Measurements from ENCODE around the gene NSF.

NSF gene

GRCh38 chr17:46765453-46765852, 175.0 kb downstream of the NSF start:
- TF ChIP-seq ZNF10 (tag by site-specific recombination; IDR thresholded peaks at IDR 0.05), result no peak
- no peak for TF ChIP-seq ZNF658 (tag by site-specific recombination; IDR thresholded peaks at IDR 0.05)
- TF ChIP-seq SCRT2 (tag by site-specific recombination; IDR thresholded peaks at IDR 0.05), result no peak
- Histone ChIP-seq H3K4me3 (ENCODE audit: low read depth, low read length) (no peak overlapping the region), H3K4me1 (ENCODE audit: control insufficient read depth, insufficient read depth, low read length) (no peaks in the 10 kb centered on the region), H3K27ac (ENCODE audit: extremely low read depth, low read depth, low read length) (no peak overlapping the region), H3K9me3 (ENCODE audit: control insufficient read depth, insufficient read depth, low read depth, low read length) (no peaks in the 10 kb centered on the region), H3K36me3 (ENCODE audit: control insufficient read depth in 2 of 2, insufficient read depth in 1 of 2, low read length in 2 of 2) (peaks cover 4 to 47% of the 10 kb centered on the region in 2 experiments)
- POLR2A ChIA-PET, result no interaction called here
- CTCF ChIA-PET, result interaction anchor here (0.9 to 1.7 kb wide), 3 partner anchors 11 to 70 kb away, joined by 3 to 4 read pairs (median 3); no protein-coding TSS in a partner anchor

GRCh38 chr17:46766493-46767491, 176.3 kb downstream of the NSF start:
- Histone ChIP-seq H3K4me3 (ENCODE audit: low read depth, low read length) (no peak overlapping the region), H3K4me1 (ENCODE audit: control insufficient read depth, insufficient read depth, low read length) (0 out of 2 replicates have a peak, but pooled peaks cover 3% of the 10 kb centered on the region), H3K36me3 (ENCODE audit: control insufficient read depth in 2 of 2, insufficient read depth in 1 of 2, low read length in 2 of 2) (peaks cover 4 to 41% of the 10 kb centered on the region in 2 experiments), H3K9me3 (ENCODE audit: control insufficient read depth, insufficient read depth, low read depth, low read length) (no peaks in the 10 kb centered on the region), H3K27ac (ENCODE audit: extremely low read depth, low read depth, low read length) (no peak overlapping the region)
- CTCF ChIA-PET, result interaction anchor here (0.6 to 1.3 kb wide), 4 partner anchors 14 to 176 kb away, joined by 3 to 6 read pairs (median 3); no protein-coding TSS in a partner anchor
- TF ChIP-seq ZNF311 (tag by site-specific recombination; IDR thresholded peaks at IDR 0.05; ENCODE audit: borderline replicate concordance) (no peak), KLF8 (tag by site-specific recombination; IDR thresholded peaks at IDR 0.05) (no peak), ZNF768 (tag by site-specific recombination; IDR thresholded peaks at IDR 0.05) (no peak), ZNF433 (tag by site-specific recombination; IDR thresholded peaks at IDR 0.05; ENCODE audit: low read depth) (no peak), ZNF48 (tag by site-specific recombination; IDR thresholded peaks at IDR 0.05) (no peak), PRDM10 (tag by site-specific recombination; IDR thresholded peaks at IDR 0.05) (no peak), ZNF639 (tag by site-specific recombination; IDR thresholded peaks at IDR 0.05) (no peak), ZNF223 (tag by site-specific recombination; IDR thresholded peaks at IDR 0.05) (no peak), GLIS1 (tag by site-specific recombination; IDR thresholded peaks at IDR 0.05) (no peak)
- POLR2A ChIA-PET, result no interaction called here

GRCh38 chr17:46768540-46768870, 178.0 kb downstream of the NSF start:
- H3K4me1 ChIP-seq (ENCODE audit: control insufficient read depth, insufficient read depth, low read length), result 0 out of 2 replicates have a peak, but pooled peaks cover 4% of the 10 kb centered on the region
- ChIA-PET CTCF (interaction anchor here (0.6 kb wide), 1 partner anchor 18 kb away, joined by 4 read pairs; no protein-coding TSS in a partner anchor), POLR2A (interaction anchor here (0.7 kb wide), 1 partner anchor 66 kb away, joined by 3 read pairs; no protein-coding TSS in a partner anchor)
- H3K36me3 ChIP-seq (ENCODE audit: control insufficient read depth in 2 of 2, insufficient read depth in 1 of 2, low read length in 2 of 2), result peaks cover 0 to 28% of the 10 kb centered on the region in 2 experiments; a peak in 2 of 3 replicates
- TF ChIP-seq GLI2 (tag by site-specific recombination; IDR thresholded peaks at IDR 0.05; ENCODE audit: borderline replicate concordance, low read depth) (no peak), ZNF785 (tag by site-specific recombination; IDR thresholded peaks at IDR 0.05) (no peak), ZNF23 (tag by site-specific recombination; IDR thresholded peaks at IDR 0.05; ENCODE audit: borderline replicate concordance) (no peak), ZNF768 (tag by site-specific recombination; IDR thresholded peaks at IDR 0.05) (no peak), ZNF580 (tag by site-specific recombination; IDR thresholded peaks at IDR 0.05) (no peak), EGR2 (tag by site-specific recombination; IDR thresholded peaks at IDR 0.05; ENCODE audit: low read depth) (no peak), ZNF530 (tag by site-specific recombination; IDR thresholded peaks at IDR 0.05; ENCODE audit: low read depth) (no peak), ZNF843 (tag by site-specific recombination; IDR thresholded peaks at IDR 0.05) (no peak), ZNF416 (tag by site-specific recombination; IDR thresholded peaks at IDR 0.05) (no peak), ZNF555 (tag by site-specific recombination; conservative IDR thresholded peaks at IDR 0.05) (no peak), ZNF302 (tag by site-specific recombination; IDR thresholded peaks at IDR 0.05; ENCODE audit: low read depth) (no peak), ZIC2 (tag by site-specific recombination; IDR thresholded peaks at IDR 0.05) (no peak), ZEB2 (tag by site-specific recombination; IDR thresholded peaks at IDR 0.05) (no peak), ZNF747 (tag by site-specific recombination; IDR thresholded peaks at IDR 0.05) (no peak)
- H3K9me3 ChIP-seq (ENCODE audit: control insufficient read depth, insufficient read depth, low read depth, low read length), result no peaks in the 10 kb centered on the region
- H3K4me3 ChIP-seq (ENCODE audit: low read depth, low read length), result no peak overlapping the region
- H3K27ac ChIP-seq (ENCODE audit: extremely low read depth, low read depth, low read length), result no peak overlapping the region
